H7 (cell line): ENCODE measurements around the gene ACADM. TPM values are rescaled to one million over a fixed set of nuclear protein-coding genes. Genes with fewer than 3 reads are reported as not detected.
"Not testable (repeated sequence)": the region's sequence is repeated elsewhere in the genome, so short reads cannot be mapped to it uniquely, and the experiment has no call there.

ENCODE experiments used
- DNase-seq: peaks from one replicate; pipeline ENCODE4 v3.0.0; 2012
- H3K27me3 ChIP-seq: 2 replicates; pipeline ENCODE4 v1.6.0; 2011; ENCODE audit warnings: mild to moderate bottlenecking, low read length; ENCODE audit not compliant: control insufficient read depth, insufficient read depth
- H3K36me3 ChIP-seq: replicated peaks from 2 replicates; pipeline ENCODE4 v1.5.1; 2011; ENCODE audit warnings: low read length; ENCODE audit not compliant: control insufficient read depth, insufficient read depth
- H3K4me3 ChIP-seq: 2 replicates; pipeline ENCODE4 v1.5.1; 2011; ENCODE audit warnings: low read depth, mild to moderate bottlenecking, control low read depth, low read length, moderate library complexity; ENCODE audit not compliant: insufficient read depth
- total RNA-seq: library from RNA; depleted of rRNA; stranded (reverse); fragments of >200 nt; shearing (Covaris generic); gene quantifications from 2 replicates; pipeline ENCODE4 v1.2.3, GENCODE V29; 2014; rRNA removed

ACADM gene
- total RNA-seq, 1 experiment from 2014 or later, result 69.5 TPM

GRCh38 chr1:75794382-75794781, 69.9 kb downstream of the ACADM start:
- Histone ChIP-seq H3K27me3 (no peaks in the 10 kb centered on the region), H3K36me3 (peaks cover 47% of the 10 kb centered on the region), H3K4me3 (no peak overlapping the region)
- DNase-seq, result no peak

GRCh38 chr1:75795703-75796193, 71.2 kb downstream of the ACADM start:
- Histone ChIP-seq H3K4me3 (no peak overlapping the region), H3K36me3 (peaks cover 37% of the 10 kb centered on the region), H3K27me3 (no peaks in the 10 kb centered on the region)
- DNase-seq, result no peak

GRCh38 chr1:75796376-75797272, 72.1 kb downstream of the ACADM start, which contains the start of gene MSH4:
MSH4 (plus strand) TSS chr1:75796882; CDS start chr1:75796986, 104 bp downstream.
- H3K4me3 ChIP-seq, result no peak within 1 kb of the TSS
- H3K27me3 ChIP-seq, result no peaks in the 10 kb centered on the region
- H3K36me3 ChIP-seq, result peaks cover 31% of the 10 kb centered on the region
- peak; percentile 34 for DNase-seq

GRCh38 chr1:75797273-75797588, 72.7 kb downstream of the ACADM start:
- Histone ChIP-seq H3K36me3 (peaks cover 26% of the 10 kb centered on the region), H3K4me3 (no peak overlapping the region), H3K27me3 (no peaks in the 10 kb centered on the region)
- no peak for DNase-seq

GRCh38 chr1:75797606-75798216, 73.2 kb downstream of the ACADM start:
- no peak for DNase-seq
- Histone ChIP-seq H3K36me3 (peaks cover 23% of the 10 kb centered on the region), H3K27me3 (no peaks in the 10 kb centered on the region), H3K4me3 (no peak overlapping the region)

- not testable (repeated sequence) for DNase-seq, H3K27me3 ChIP-seq, H3K4me3 ChIP-seq, H3K36me3 ChIP-seq
These were observed 77.0 kb downstream of the ACADM start for GRCh38 chr1:75801480-75801879.

- no peak for DNase-seq
These were observed 84.4 kb downstream of the ACADM start for GRCh38 chr1:75808921-75809320.

GRCh38 chr1:75810113-75810512, 85.6 kb downstream of the ACADM start:
- not testable (repeated sequence) for DNase-seq, H3K36me3 ChIP-seq, H3K4me3 ChIP-seq, H3K27me3 ChIP-seq

More at GRCh38 chr1:75808921-75809320, 84.4 kb downstream of the ACADM start:
- Histone ChIP-seq H3K27me3 (no peaks in the 10 kb centered on the region), H3K4me3 (no peak overlapping the region), H3K36me3 (no peaks in the 10 kb centered on the region)

GRCh38 chr1:75811211-75811981, 86.9 kb downstream of the ACADM start:
- Histone ChIP-seq H3K27me3 (no peaks in the 10 kb centered on the region), H3K4me3 (no peak overlapping the region), H3K36me3 (no peaks in the 10 kb centered on the region)
- no peak for DNase-seq

GRCh38 chr1:75812065-75812464, 87.6 kb downstream of the ACADM start:
- no peaks in the 10 kb centered on the region for H3K27me3 ChIP-seq
- no peak overlapping the region for H3K4me3 ChIP-seq
- no peak for DNase-seq
- H3K36me3 ChIP-seq, result no peaks in the 10 kb centered on the region

Other genes starting within 250 kb of the ACADM start
- 4.5 and 8.0 TPM in 2 replicates for gene SLC44A5, start 113.6 kb upstream of the ACADM start, total RNA-seq
- 117 and 142 TPM in 2 replicates for gene RABGGTB, start 61.5 kb downstream of the ACADM start, total RNA-seq
- gene MSH4, start 72.2 kb downstream of the ACADM start, total RNA-seq, result 0.11 and 0.24 TPM in 2 replicates
- not detected in 2 replicates for gene ASB17, start 207.7 kb downstream of the ACADM start, total RNA-seq